Breast epithelium (tissue), 3 donors: ENCODE data around the gene HEXIM2.

Experiments
- POLR2A ChIP-seq: fragments of 450-650 bp; IDR thresholded peaks from one replicate; pipeline ENCODE4 v1.6.1; 2016; ENCODE audit warnings: antibody characterized with exemption, mild to moderate bottlenecking, moderate library complexity
- POLR2AphosphoS5 ChIP-seq, 3 donors: sonication (generic); formaldehyde crosslinking; IDR thresholded peaks; one replicate each; pipeline ENCODE4 v1.6.1; 2017; ENCODE audit warnings: antibody characterized with exemption in 3 of 3
- TF ChIP-seq, protein P1 (sequence below), 3 donors: fragments of 450-650 bp; IDR thresholded peaks; one replicate each; pipeline ENCODE4 v1.5.1; 2016 to 2017; ENCODE audit warnings: antibody characterized with exemption in 3 of 3, mild to moderate bottlenecking in 3 of 3, moderate library complexity in 3 of 3

DNA sequence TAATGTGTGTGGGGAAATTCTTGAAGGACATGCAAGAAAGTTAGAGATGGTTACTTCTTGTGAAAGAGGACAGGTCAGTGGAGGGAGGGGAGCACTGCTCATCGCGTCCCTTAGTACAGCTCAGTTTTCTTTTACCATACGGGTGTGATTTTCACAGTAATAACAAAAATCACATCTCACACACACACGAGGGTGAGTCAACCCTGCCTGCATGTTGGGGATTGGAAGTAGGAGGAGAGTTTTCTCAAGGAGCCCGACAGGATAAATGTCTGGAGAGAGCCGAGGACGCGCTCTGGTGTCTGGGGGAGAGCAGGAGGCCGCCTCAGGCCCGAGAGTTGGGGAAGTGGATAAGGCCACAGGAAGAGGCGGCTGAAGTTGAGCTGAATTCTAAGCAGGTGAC, 45.8 kb upstream of the HEXIM2 start:
- TF ChIP-seq, protein P1, sequence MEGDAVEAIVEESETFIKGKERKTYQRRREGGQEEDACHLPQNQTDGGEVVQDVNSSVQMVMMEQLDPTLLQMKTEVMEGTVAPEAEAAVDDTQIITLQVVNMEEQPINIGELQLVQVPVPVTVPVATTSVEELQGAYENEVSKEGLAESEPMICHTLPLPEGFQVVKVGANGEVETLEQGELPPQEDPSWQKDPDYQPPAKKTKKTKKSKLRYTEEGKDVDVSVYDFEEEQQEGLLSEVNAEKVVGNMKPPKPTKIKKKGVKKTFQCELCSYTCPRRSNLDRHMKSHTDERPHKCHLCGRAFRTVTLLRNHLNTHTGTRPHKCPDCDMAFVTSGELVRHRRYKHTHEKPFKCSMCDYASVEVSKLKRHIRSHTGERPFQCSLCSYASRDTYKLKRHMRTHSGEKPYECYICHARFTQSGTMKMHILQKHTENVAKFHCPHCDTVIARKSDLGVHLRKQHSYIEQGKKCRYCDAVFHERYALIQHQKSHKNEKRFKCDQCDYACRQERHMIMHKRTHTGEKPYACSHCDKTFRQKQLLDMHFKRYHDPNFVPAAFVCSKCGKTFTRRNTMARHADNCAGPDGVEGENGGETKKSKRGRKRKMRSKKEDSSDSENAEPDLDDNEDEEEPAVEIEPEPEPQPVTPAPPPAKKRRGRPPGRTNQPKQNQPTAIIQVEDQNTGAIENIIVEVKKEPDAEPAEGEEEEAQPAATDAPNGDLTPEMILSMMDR (IDR thresholded peaks at IDR 0.05) = no peak
- TF ChIP-seq POLR2A (no peak), POLR2AphosphoS5 (IDR thresholded peaks at IDR 0.05) (no peak)
